GM19238 (cell line): Measurements from ENCODE around the gene OR2L8.

ENCODE experiments used
- DNase-seq: peaks from one replicate; pipeline ENCODE4 v3.0.0; 2011; ENCODE audit warnings: low spot score; ENCODE audit not compliant: insufficient read length

The OR2L8 gene, protein sequence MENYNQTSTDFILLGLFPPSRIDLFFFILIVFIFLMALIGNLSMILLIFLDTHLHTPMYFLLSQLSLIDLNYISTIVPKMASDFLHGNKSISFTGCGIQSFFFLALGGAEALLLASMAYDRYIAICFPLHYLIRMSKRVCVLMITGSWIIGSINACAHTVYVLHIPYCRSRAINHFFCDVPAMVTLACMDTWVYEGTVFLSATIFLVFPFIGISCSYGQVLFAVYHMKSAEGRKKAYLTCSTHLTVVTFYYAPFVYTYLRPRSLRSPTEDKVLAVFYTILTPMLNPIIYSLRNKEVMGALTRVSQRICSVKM

DNA sequence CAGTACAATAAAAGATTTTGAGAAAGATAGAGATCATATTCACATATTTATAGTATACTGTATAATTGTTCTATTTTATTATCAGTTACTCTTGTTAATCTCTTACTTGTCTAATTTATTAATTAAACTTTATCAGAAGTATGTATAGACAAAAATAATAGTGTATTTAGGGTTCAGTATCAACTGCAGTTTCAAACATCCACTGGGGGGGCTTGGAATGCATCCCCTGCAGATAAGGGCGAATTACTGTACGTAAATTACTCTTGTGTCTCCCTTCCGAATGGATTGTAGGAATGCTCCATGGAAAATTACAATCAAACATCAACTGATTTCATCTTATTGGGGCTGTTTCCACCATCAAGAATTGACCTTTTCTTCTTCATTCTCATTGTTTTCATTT is at the start of gene OR2L8:
OR2L8 (plus strand) TSS at position 301 of the 400 bp plus-strand sequence; CDS start at position 301, 0 bp downstream.
- DNase-seq = no peak

DNA sequence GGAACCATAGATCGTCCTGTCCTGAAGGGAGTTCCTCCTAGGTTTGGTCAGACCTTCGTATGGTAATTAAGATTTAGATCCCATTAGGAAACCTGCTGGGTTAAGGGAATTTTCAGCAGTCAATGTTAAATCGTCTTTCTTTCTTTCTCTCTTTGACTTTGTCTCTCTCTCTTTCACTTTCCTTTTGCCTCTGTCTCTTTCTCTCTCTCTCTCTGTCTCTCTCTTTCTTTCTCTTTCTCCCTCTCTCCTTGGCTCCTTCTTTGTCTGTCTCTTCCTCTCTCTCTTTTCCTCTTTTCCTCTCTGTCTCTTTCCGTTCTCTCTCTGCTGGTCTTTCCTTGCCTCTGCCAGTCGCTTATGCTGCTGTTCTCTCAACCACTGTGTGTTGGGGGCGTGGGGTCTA is 44.5 kb upstream of the OR2L8 start:
- no peak for DNase-seq

DNA sequence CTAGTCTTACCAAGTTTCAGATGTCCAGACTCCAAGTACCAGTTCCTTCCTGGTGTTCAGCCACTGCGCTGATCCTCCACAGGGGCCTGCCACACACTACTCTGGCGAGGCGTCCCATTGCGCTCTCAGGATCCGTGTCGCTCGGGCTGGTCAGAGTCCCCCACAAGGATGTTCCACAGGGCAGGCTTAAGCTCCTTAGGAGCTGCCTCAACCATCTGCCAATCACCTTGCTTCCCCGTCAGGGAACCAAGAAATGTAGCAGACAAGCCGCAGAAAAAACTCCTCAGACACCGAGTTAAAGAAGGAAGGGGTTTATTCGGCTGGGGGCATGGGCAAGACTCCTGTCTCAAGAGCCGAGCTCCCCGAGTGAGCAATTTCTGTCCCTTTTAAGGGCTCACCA is 43.5 kb upstream of the OR2L8 start:
- DNase-seq = no peak

DNA sequence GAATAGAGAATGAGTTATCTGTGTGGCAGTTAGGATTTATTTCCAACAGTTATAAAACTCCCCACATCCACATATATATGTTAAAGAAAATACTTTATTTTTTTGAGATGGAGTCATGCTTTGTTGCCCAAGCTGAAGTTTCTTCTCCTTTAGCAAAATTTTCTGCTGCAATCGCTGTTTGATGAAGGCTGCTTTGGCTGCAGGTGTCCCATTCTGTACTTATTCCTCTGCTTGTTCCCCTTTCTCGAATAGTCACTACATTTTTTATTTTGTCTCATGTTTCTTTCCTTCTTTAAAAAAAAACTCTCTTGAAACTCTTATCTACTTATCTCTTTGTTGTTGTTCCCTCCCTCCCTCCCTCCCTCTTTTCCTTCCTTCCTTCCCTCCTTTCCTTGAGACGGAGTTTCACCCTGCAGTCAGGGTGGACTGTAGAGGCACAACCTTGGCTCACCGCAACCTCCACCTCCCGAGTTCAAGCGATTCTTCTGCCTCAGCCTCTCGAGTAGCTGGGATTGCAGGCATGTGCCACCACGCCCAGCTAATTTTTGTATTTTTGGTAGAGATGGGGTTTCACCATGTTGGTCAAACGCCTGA is 42.7 kb upstream of the OR2L8 start:
- no peak for DNase-seq

DNA sequence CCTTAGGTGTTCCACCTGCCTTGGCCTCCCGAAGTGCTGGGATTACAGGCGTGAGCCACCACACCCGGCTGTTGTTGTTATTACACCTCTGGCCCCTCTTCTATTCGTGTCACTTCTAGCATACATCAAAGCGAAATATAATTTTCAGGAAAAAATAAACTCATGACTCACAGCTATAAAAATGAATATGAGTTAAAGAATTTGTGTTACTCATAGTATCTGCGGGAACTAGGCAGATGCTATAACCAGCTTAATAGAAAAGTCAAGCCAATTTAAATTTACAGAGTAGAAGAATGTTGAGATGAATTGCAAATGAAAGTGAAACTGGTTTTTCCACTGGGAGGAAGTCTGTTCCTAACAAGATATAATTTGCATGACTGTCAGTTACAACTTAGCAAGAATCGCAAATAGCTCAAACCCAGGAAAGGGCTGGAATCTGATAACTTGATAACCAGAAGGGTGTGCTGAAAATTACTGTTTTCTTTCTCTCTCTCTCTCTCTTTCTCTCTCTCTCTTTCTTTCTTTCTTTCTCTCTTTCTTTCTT is 42.1 kb upstream of the OR2L8 start:
- DNase-seq = no peak

DNA sequence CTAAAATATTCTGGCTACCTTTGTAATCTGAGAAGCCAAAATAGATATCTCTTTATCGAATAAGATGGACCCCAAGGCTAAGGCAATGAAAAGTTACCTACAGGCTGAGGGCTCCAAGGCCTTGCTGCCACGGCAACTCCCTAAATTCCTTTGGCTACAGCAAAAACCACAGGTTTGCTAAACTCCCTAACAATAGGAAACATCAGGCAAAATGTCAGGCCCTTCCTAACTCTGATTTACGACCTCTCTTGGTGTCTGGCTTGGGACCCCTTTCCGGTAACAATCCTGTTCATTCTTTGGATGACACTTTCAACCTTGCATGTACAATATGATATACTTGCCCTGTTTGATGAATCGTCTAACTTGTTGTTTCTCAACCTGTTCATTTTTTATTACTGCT is 39.9 kb upstream of the OR2L8 start:
- DNase-seq = no peak

DNA sequence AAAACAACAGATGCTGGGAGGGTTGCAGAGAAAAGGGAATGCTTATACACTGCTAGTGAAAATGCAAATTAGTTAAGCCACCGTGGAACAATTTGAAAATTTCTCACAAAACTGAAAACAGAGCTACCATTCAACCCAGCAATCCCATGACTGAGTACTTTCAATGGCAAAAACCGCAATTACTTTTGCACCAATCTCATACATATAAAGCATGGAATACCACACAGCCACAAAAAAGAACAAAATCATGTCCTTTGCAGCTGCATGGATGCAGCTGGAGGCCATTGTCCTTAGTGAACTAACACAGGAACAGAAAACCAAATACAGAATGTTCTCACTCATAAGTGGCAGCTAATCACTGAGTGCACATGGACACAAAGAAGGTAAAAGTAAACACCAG is 34.9 kb upstream of the OR2L8 start:
- no peak for DNase-seq

DNA sequence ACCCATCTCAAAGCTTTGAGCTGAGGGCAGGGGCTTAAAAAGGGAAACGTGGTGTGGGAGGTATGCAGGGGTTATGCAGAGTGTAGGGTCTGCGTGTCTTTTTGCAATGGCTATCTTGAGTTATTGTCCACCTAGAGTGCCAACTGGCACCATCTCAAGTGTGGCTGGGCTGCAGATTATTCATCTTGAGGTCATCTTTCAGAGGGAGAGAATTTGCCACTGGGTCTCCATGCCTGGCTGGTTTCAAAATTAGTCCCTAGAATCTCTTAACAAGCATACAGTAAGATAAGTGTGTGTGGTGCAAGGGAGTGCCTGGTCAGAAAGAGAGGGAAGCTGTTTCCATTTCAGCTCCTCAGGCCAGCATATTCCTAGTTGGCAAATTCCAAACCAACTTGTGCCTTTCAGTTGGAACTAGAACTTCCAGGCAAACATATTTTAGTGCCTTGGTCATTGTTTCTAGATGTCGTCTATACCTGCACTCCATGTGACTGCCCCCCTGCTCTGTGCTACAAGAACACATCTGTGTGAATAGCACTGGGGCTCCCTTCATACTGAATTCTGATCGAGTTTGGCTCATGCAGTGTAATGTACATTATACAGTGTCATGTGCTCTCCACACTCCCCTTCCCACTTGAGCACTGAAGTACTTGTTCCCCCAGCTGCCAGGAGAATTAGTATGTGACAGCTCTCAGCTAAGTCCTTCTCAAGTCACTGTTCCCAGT is 33.6 kb upstream of the OR2L8 start:
- DNase-seq = no peak

DNA sequence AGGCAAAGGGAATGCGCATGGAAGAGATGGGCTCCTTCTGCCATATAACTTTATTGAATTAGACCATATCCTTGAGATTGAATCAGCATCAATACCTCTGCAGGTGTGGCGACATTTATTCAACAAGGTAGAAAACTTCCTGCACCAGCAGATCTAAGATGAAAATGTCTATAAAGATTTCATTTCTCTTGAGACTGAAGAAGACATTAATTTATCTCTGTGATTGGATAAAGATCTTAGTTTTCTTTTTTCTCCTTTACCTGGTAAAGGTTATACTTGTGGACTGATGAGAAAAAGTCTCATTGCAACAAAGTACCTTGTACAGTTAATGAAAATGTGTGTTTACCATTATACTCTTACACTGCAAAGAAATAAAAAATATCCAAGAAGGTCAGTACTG is 28.7 kb upstream of the OR2L8 start, which contains the start of gene OR2T8:
OR2T8 (plus strand) TSS at position 301 of the 400 bp plus-strand sequence. CDS start 766 bp downstream, outside the sequence.
- DNase-seq = no peak

DNA sequence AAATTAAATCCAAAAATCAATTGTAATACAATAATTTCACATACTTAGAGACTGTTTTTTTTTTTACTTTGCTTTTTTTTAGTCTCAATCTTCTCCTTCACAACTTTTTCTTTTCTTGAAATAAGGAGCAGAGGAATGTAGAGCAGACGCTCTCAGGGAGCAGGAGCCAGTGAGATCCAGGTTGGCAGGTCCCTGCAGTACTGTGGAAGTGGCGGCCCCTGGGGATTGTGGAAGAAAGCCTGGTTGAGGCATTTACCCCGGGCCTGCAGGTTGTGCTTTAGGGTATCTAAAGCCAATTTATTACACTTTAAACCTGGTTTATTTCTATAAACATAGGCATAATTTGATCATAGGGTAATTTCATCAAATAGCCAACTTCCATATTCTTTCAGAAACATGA is 24.7 kb upstream of the OR2L8 start:
- no peak for DNase-seq

DNA sequence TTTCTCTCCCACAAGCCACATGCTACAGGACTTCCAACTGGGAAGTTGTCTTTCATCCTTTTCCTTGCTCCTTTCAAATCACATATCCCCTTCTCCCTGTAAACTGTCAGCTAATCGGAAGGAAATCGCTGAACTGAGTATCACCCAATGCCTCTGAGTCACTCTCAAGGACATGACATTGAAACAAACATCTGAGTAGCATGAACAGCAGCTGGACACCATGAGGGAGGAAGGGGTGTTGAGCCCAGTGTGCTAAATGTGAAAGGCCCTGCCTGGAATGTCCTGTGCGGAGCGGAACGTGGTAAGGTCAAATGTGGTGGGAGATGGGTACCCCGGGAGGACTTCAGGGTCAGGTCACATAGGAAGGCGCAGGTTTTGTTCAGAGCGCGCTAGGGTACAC is 23.8 kb upstream of the OR2L8 start, which contains the start of gene OR2AJ1:
OR2AJ1 (plus strand) TSS at position 22 of the 400 bp plus-strand sequence. CDS start 8,880 bp downstream, outside the sequence.
- DNase-seq = no peak

DNA sequence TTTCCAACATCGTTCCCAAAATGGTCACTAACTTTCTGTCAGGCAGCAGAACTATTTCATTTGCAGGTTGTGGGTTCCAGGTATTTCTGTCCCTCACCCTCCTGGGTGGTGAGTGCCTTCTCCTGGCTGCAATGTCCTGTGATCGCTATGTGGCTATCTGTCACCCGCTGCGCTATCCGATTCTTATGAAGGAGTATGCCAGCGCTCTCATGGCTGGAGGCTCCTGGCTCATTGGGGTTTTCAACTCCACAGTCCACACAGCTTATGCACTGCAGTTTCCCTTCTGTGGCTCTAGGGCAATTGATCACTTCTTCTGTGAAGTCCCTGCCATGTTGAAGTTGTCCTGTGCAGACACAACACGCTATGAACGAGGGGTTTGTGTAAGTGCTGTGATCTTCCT is 14.7 kb upstream of the OR2L8 start:
- DNase-seq = no peak

DNA sequence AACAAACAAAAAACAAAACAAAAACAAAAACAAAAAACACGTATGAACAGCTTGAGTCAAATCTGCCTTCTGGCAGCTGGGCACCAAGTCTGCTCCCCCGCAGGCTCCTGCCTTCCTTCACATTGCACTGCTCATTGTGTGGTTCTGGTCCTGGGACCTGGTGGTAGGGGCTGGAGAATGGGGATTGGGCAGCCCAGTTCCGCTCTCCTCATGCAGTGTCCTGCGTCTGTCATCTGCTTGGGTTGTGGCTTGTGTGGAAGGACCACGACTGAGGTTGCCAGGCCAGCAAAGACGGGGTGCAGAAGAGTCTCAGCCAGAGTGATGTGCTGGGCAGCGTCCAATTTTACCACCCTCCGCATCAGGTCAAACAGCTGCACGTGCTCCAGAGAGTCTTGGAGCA is 12.9 kb upstream of the OR2L8 start:
- DNase-seq = no peak

DNA sequence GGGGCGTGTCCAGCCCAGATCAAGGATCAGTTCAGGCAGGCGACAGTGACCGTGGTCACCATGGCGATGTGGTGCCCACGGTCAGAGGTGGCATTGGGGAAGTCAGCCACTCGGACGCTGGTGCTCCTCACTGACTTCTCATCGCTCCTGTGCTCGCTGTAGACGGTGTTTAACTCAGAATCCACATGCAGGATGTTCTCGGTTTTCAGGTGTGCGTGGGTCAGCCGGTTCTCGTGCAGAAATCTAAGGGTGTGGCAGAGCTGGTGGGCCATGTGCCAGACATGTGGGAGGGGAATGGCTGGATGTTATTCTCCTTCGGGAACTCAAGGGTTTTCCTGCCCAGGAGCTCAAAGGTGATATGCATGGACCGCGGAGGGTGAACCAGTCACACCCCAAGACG is 12.2 kb upstream of the OR2L8 start:
- DNase-seq = no peak

DNA sequence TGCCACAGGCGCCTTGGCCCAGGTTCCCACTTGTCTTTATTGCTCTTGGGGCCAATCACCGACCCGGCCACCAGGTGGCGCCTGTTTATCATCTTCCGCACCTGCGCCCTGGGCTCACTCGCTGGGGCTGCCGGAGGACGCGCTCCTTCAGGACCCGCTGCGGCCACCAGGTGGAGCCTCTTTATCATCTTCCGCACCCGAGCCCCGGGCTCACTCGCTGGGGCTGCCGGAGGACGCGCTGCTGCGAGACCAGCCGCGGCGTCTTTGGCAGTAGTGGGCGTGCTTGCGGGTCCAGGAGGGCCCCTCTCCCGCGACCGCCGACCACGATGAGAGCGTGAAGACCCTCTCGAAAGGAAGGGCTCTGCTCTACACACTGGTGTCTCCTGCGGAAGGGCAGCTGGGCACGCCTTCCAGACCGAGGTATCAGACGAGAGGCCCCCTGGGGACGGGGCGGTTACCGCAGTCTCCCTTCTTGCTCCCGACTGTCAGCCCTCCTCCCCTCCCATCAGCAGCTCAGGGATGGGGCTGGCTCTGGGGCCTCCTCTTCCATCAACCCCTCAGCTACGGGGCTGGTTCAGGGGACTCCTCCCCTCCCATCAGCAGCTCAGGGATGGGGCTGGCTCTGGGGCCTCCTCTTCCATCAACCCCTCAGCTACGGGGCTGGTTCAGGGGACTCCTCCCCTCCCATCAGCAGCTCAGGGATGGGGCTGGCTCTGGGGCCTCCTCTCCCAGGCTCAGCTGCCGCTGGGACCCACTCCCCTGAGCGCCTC is 11.5 kb upstream of the OR2L8 start:
- peak; percentile 64 for DNase-seq

DNA sequence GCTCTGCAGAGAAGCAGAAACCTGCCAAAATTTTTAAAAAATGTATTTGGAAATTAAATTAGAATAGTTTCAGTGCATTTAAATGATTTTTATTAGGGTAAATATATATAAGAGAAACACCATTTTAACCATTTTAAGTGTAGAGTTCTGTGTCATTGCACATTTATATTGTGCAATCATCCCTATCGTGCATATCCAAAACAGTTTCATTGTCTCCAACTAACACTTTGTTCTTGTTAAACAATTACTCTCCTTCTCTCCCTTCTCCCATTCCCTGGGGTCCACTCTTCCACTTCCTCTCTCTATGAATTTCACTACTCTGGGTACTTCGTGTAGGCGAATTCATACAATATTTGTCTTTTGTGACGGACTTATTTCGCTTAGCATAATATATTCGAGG is 6.0 kb upstream of the OR2L8 start:
- no peak for DNase-seq

DNA sequence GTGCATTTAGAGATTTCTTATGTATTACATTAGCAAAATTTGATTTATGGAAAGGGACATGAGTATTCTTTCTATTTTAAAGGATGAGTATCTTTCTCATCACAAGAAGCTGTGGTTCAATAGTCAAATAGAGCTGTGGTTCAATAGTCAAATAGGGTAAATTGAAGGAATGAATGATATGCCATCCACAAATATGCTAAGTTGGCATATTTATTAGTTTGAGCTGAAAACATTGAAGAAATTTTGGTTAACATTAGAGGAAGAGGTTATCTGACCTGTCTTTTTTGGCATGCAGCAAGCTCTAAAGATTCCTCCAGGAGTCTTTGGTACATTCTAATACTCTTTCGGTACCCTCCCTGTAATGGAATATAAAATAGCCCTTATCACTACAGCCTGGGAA is 4.8 kb downstream of the OR2L8 start:
- no peak for DNase-seq

DNA sequence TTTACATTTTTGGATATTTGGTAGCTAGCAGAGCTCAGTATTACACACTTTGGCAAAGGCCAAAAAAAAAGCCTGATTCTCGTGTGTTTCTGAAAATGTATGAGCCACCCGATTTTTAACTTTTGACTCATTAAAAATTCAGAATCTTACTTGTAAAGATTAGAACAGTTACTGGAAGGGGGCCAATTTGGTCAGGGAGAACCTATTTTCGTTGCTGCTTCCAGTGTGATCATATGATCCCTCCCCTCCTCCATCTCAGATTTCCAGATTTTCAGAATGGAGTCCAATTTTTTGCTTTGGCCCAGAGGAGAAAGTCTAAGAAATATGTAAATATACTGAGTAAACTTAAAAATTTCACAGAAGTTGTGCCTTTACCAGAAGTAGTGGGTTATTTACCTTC is 13.1 kb downstream of the OR2L8 start:
- DNase-seq = no peak

DNA sequence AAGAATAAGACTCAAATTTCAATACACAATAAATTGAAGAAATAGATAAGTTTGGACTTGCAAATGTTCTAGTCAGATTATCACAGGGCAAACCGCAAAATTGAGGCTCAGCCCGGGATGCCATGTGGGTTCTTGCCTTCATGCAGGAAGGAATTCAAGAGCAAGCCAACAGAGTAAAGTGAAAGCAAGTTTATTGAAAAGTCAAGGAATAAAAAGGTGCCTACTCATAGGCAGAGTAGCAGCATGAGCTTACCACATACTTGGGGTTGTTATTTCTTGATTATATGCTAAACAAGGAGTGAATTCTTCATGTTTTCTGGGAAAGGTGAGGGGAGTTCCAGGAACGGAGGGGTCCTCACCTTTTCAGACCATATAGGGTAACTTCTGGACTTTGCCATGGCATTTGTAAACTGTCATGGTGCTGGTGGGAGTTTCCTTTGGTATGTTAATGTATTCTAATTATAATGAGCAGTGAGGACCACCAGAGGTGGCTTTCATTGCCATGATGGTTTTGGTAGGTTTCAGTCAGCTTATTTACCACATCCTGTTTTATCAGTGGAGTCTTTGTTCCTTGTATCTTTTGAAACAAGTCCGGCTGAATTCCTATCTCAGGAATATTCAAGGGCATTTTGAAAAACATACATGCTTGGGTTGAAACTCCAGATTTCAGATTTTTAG is 14.4 kb downstream of the OR2L8 start:
- no peak for DNase-seq

DNA sequence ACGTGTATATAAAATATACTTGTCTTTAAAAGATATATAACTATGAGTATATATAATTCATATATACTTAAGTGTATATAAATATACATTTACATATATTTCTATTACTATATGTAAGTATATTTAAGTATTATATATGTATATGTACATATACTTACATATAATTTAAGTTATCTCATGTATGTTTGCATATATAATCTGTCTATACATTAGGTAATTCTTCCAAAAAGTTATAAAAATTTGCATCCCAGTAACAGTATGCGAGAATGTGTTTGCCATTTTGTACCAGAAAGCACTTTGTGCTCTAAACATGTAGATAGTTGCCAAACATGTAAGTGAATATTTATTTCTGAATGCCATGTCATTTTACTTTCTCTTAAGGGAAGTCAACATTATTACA is 16.3 kb downstream of the OR2L8 start, which contains the start of gene OR2AK2:
OR2AK2 (plus strand) TSS at position 301 of the 400 bp plus-strand sequence. CDS start 144 bp downstream, outside the sequence.
- no peak for DNase-seq
